H9 (cell line): ENCODE measurements around the gene IRF2BPL. TPM values are rescaled to one million over a fixed set of nuclear protein-coding genes. Genes with fewer than 3 reads are reported as not detected.
A peak's percentile ranks its signal among the peaks of the same experiment; 100 is the strongest.

ENCODE experiments used
- DNase-seq: peaks from one replicate; pipeline ENCODE4 v3.0.0-alpha.2; 2017
- H2AFZ ChIP-seq: one replicate; pipeline ENCODE4 v1.6.1; 2013; ENCODE audit warnings: mild to moderate bottlenecking, low read length, control low read depth, moderate library complexity
- H2AK5ac ChIP-seq: 2 replicates; pipeline ENCODE4 v1.6.1; 2013; ENCODE audit warnings: low read length, control low read depth, mixed read lengths; ENCODE audit not compliant: insufficient read length
- H2BK120ac ChIP-seq: one replicate; pipeline ENCODE4 v1.6.1; 2013; ENCODE audit warnings: low read depth, mild to moderate bottlenecking, low read length, control low read depth, inconsistent platforms; ENCODE audit not compliant: poor library complexity, severe bottlenecking
- H2BK12ac ChIP-seq: 2 replicates; pipeline ENCODE4 v1.6.1; 2013; ENCODE audit warnings: low read length, control low read depth, mixed read lengths, low read depth; ENCODE audit not compliant: insufficient read length
- H2BK15ac ChIP-seq: 2 replicates; pipeline ENCODE4 v1.6.1; 2013; ENCODE audit warnings: low read depth, low read length, control low read depth
- H2BK20ac ChIP-seq: one replicate; pipeline ENCODE4 v1.6.1; 2013; ENCODE audit warnings: low read depth, mild to moderate bottlenecking, low read length, control low read depth, inconsistent platforms; ENCODE audit not compliant: poor library complexity, severe bottlenecking
- H2BK5ac ChIP-seq: 2 replicates; pipeline ENCODE4 v1.6.1; 2013; ENCODE audit warnings: low read length, control low read depth, mixed read lengths; ENCODE audit not compliant: insufficient read length
- H3K14ac ChIP-seq: 2 replicates; pipeline ENCODE4 v1.6.1; 2013; ENCODE audit warnings: low read length, control low read depth; ENCODE audit not compliant: insufficient read depth
- H3K18ac ChIP-seq: 2 replicates; pipeline ENCODE4 v1.6.1; 2013; ENCODE audit warnings: low read depth, mild to moderate bottlenecking, mixed read lengths, low read length, control low read depth; ENCODE audit not compliant: insufficient read length
- H3K23ac ChIP-seq: 2 replicates; pipeline ENCODE4 v1.6.1; 2013; ENCODE audit warnings: low read length, control low read depth, mixed read lengths, low read depth; ENCODE audit not compliant: insufficient read length
- H3K23me2 ChIP-seq: 2 replicates; pipeline ENCODE4 v1.6.1; 2013; ENCODE audit warnings: low read depth, mild to moderate bottlenecking, mixed read lengths, low read length, control low read depth; ENCODE audit not compliant: insufficient read length, poor library complexity, severe bottlenecking
- H3K27ac ChIP-seq: 2 replicates; pipeline ENCODE4 v1.5.1; 2013; ENCODE audit warnings: low read length, control low read depth, mixed read lengths, low read depth; ENCODE audit not compliant: insufficient read length
- H3K27me3 ChIP-seq: 2 replicates; pipeline ENCODE4 v1.6.1; 2013; ENCODE audit warnings: low read length, control low read depth, inconsistent platforms; ENCODE audit not compliant: insufficient read depth
- H3K4ac ChIP-seq: 2 replicates; pipeline ENCODE4 v1.6.1; 2013; ENCODE audit warnings: low read depth, mild to moderate bottlenecking, control low read depth, inconsistent platforms, low read length, moderate library complexity
- H3K4me1 ChIP-seq: 2 replicates; pipeline ENCODE4 v1.6.1; 2013; ENCODE audit warnings: low read length, control low read depth, inconsistent platforms; ENCODE audit not compliant: insufficient read depth
- H3K4me2 ChIP-seq: 2 replicates; pipeline ENCODE4 v1.6.1; 2013; ENCODE audit warnings: low read length, control low read depth, mixed read lengths; ENCODE audit not compliant: insufficient read length, insufficient read depth
- H3K56ac ChIP-seq: 2 replicates; pipeline ENCODE4 v1.6.1; 2013; ENCODE audit warnings: low read depth, mild to moderate bottlenecking, mixed read lengths, low read length, control low read depth; ENCODE audit not compliant: insufficient read length
- H3K79me1 ChIP-seq: 2 replicates; pipeline ENCODE4 v1.6.1; 2013; ENCODE audit warnings: low read depth, mild to moderate bottlenecking, moderate library complexity, low read length, control low read depth, inconsistent platforms; ENCODE audit not compliant: insufficient read depth, poor library complexity, severe bottlenecking
- H3K79me2 ChIP-seq: 2 replicates; pipeline ENCODE4 v1.6.1; 2013; ENCODE audit warnings: low read length, control low read depth, inconsistent platforms; ENCODE audit not compliant: insufficient read depth
- H3K9ac ChIP-seq: 2 replicates; pipeline ENCODE4 v1.6.1; 2013; ENCODE audit warnings: low read length, control low read depth, mixed read lengths; ENCODE audit not compliant: insufficient read length; ENCODE audit errors: extremely low read depth
- H3K9me3 ChIP-seq: one replicate; pipeline ENCODE4 v1.6.1; 2013; ENCODE audit warnings: low read depth, low read length, inconsistent platforms; ENCODE audit not compliant: control insufficient read depth
- H3T11ph ChIP-seq: one replicate; pipeline ENCODE4 v1.6.1; 2013; ENCODE audit warnings: mild to moderate bottlenecking, low read length, control low read depth, inconsistent platforms
- H4K20me1 ChIP-seq: one replicate; pipeline ENCODE4 v1.6.1; 2013; ENCODE audit not compliant: control insufficient read depth, insufficient read length, insufficient read depth
- H4K5ac ChIP-seq: 2 replicates; pipeline ENCODE4 v1.6.1; 2013; ENCODE audit warnings: low read depth, mild to moderate bottlenecking, mixed read lengths, low read length, control low read depth; ENCODE audit not compliant: insufficient read length
- H4K8ac ChIP-seq: replicated peaks from 2 replicates; pipeline ENCODE4 v1.6.1; 2013; ENCODE audit warnings: low read length, control low read depth, mixed read lengths, low read depth; ENCODE audit not compliant: insufficient read length
- H4K91ac ChIP-seq: 2 replicates; pipeline ENCODE4 v1.6.1; 2013; ENCODE audit warnings: low read depth, mild to moderate bottlenecking, moderate library complexity, mixed read lengths, low read length, control low read depth; ENCODE audit not compliant: insufficient read length
- H3K27ac Mint-ChIP-seq, 3 experiments: 2 replicates in 2 of 3; 3 replicates in 1 of 3; pipeline ENCODE4 v1.8.0; 2020 to 2021; ENCODE audit warnings: mixed read lengths in 3 of 3, mild to moderate bottlenecking in 1 of 3, moderate library complexity in 1 of 3
- H3K27me3 Mint-ChIP-seq: 2 replicates; pipeline ENCODE4 v1.8.0; 2021; ENCODE audit warnings: low read depth, mild to moderate bottlenecking, moderate library complexity, mixed read lengths
- H3K36me3 Mint-ChIP-seq, 3 experiments: 2 replicates in 2 of 3; 3 replicates in 1 of 3; pipeline ENCODE4 v1.8.0; 2020 to 2021; ENCODE audit warnings: low read depth in 3 of 3, mixed read lengths in 3 of 3; ENCODE audit not compliant: insufficient read depth in 1 of 3
- H3K4me1 Mint-ChIP-seq, 2 experiments: 2 replicates each; pipeline ENCODE4 v1.8.0; 2020; ENCODE audit warnings: mixed read lengths in 2 of 2
- H3K4me3 Mint-ChIP-seq, 2 experiments: 2 replicates in 1 of 2; 3 replicates in 1 of 2; pipeline ENCODE4 v1.8.0; 2020 to 2021; ENCODE audit warnings: mild to moderate bottlenecking in 2 of 2, mixed read lengths in 2 of 2, moderate library complexity in 1 of 2
- H3K9me3 Mint-ChIP-seq, 2 experiments: 2 replicates in 1 of 2; 3 replicates in 1 of 2; pipeline ENCODE4 v1.8.0; 2020; ENCODE audit warnings: mild to moderate bottlenecking in 2 of 2, mixed read lengths in 2 of 2, moderate library complexity in 1 of 2
- CTCF ChIP-seq: fragments of 200-600 bp; sonication (generic); conservative IDR thresholded peaks from 3 replicates; pipeline ENCODE4 v1.8.0; 2021; ENCODE audit warnings: antibody characterized with exemption, mild to moderate bottlenecking
- WGBS: extraction: QIAGEN DNeasy Blood & Tissue Kit; methylation state at CpG from one replicate; pipeline ENCODE4 v1.1.7; 2013; ENCODE audit warnings: missing lambda C conversion rate, low lambda C conversion rate, mixed read lengths; ENCODE audit not compliant: insufficient read length; ENCODE audit errors: extremely low coverage; 5-methylcytosine and 5-hydroxymethylcytosine counted together
- total RNA-seq: library from RNA; stranded (reverse); gene quantifications from 2 replicates; pipeline ENCODE4 v1.2.1, GENCODE V29; 2021

The IRF2BPL gene
- total RNA-seq, 1 experiment from 2014 or later, result 59.0 TPM

- Histone ChIP-seq H3K27me3 (no peaks in the 10 kb centered on the region), H2BK120ac (peak overlapping the region; percentile 44), H4K8ac (no peak overlapping the region), H4K5ac (no peak overlapping the region), H2BK5ac (no peak overlapping the region), H3K4me1 (peaks cover 6% of the 10 kb centered on the region), H2BK20ac (no peak overlapping the region), H2BK12ac (no peak overlapping the region), H3K27ac (no peak overlapping the region), H3K56ac (no peak overlapping the region), H3K79me1 (no peaks in the 10 kb centered on the region), H3K23ac (no peak overlapping the region), H3K4me2 (peak overlapping the region; percentile 57), H2AFZ (no peak overlapping the region), H4K91ac (no peak overlapping the region), H3K79me2 (peaks cover 14% of the 10 kb centered on the region; the same call in 1 of the 2 replicates), H2AK5ac (no peak overlapping the region), H3K23me2 (peaks cover 36% of the 10 kb centered on the region), H4K20me1 (peaks cover 6% of the 10 kb centered on the region), H3K4ac (no peak overlapping the region), H3K9me3 (no peaks in the 10 kb centered on the region), H3K9ac (peak overlapping the region; percentile 46), H3T11ph (no peak overlapping the region), H3K18ac (peak overlapping the region; percentile 87), H2BK15ac (no peak overlapping the region), H3K14ac (peak overlapping the region; percentile 61)
- no peak for TF ChIP-seq CTCF
- Mint-ChIP-seq H3K36me3 (peaks cover 4 to 14% (median 9%) of the 10 kb centered on the region in 3 experiments; a peak in 6 of 7 replicates), H3K27me3 (no peaks in the 10 kb centered on the region), H3K4me3 (peak overlapping the region; percentile 77 to 86), H3K4me1 (peaks cover 43 to 57% of the 10 kb centered on the region in 2 experiments), H3K27ac (peak overlapping the region in 1 of 3 experiments; percentile 87; a peak in 3 of 7 replicates), H3K9me3 (no peaks in the 10 kb centered on the region)
- no peak for DNase-seq
- no CpG with 5 or more reads among the region's 42 CpGs for WGBS
Measured at GRCh38 chr14:77025744-77026165, 2.8 kb downstream of the IRF2BPL start.
